NT2/D1 (cell line): ENCODE results near the gene CIAO2A.
"Not testable (repeated sequence)": the region's sequence is repeated elsewhere in the genome, so short reads cannot be mapped to it uniquely, and the experiment has no call there.

Experiments used
- DNase-seq: peaks from one replicate; pipeline ENCODE4 v3.0.0-alpha.2; 2011; ENCODE audit warnings: low read depth, low spot score
- H3K27me3 ChIP-seq: 2 replicates; pipeline ENCODE4 v1.6.0; 2011; ENCODE audit warnings: mild to moderate bottlenecking; ENCODE audit not compliant: insufficient read length, insufficient read depth
- H3K36me3 ChIP-seq: 2 replicates; pipeline ENCODE4 v1.6.1; 2011; ENCODE audit warnings: mild to moderate bottlenecking, low read length, mixed read lengths; ENCODE audit not compliant: insufficient read depth, insufficient read length
- H3K4me1 ChIP-seq: 2 replicates; pipeline ENCODE4 v1.5.1; 2011; ENCODE audit not compliant: insufficient read depth, insufficient read length
- H3K4me3 ChIP-seq: 2 replicates; pipeline ENCODE4 v1.5.1; 2011; ENCODE audit warnings: low read depth; ENCODE audit not compliant: insufficient read length
- H3K9ac ChIP-seq: 2 replicates; pipeline ENCODE4 v1.6.0; 2011; ENCODE audit warnings: low read depth; ENCODE audit not compliant: insufficient read length
- H3K9me3 ChIP-seq: 2 replicates; pipeline ENCODE4 v1.5.1; 2011; ENCODE audit warnings: mild to moderate bottlenecking, low read length; ENCODE audit not compliant: insufficient read depth
- SUZ12 ChIP-seq: IDR thresholded peaks from 2 replicates; pipeline ENCODE4 v1.6.1; 2011; ENCODE audit not compliant: insufficient read length, insufficient read depth; ENCODE audit errors: extremely low read depth
- YY1 ChIP-seq: IDR thresholded peaks from 2 replicates; pipeline ENCODE4 v1.6.1; 2011; ENCODE audit not compliant: insufficient read length, insufficient read depth
- ZNF274 ChIP-seq: IDR thresholded peaks from 2 replicates; pipeline ENCODE4 v1.6.1; 2011; ENCODE audit warnings: mild to moderate bottlenecking, low read depth, low read length

Gene CIAO2A

GRCh38 chr15:64122936-64123351 lies 29.3 kb upstream of the CIAO2A start:
- peaks cover 77% of the 10 kb centered on the region for H3K36me3 ChIP-seq
- no peaks in the 10 kb centered on the region for H3K9me3 ChIP-seq
- H3K4me1 ChIP-seq: no peaks in the 10 kb centered on the region
- TF ChIP-seq ZNF274 (no peak), SUZ12 (no peak), YY1 (no peak)
- H3K9ac ChIP-seq: no peak overlapping the region
- H3K4me3 ChIP-seq: no peak overlapping the region
- DNase-seq: no peak
- no peaks in the 10 kb centered on the region for H3K27me3 ChIP-seq

DNA sequence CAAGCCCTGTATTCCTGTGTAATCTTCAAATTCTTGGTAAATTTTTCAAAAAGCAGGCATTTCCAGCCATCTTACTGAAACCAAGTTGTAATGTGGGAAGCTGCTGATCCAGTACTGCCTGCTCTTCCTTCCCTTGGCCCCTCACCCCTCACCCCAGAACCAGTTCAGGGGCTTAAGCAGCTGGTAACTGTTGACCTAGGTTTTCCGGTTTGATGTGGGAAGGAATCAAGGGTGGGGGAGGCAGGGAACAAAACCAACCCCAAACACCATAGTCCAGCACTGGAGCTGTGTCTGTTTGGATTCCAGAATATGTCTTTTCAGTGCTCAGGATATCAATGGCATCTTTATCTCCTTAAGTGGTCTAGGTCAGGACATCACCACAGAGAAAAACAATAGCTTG lies 28.8 kb upstream of the CIAO2A start:
- TF ChIP-seq ZNF274: no peak
- TF ChIP-seq YY1: no peak
- no peak for TF ChIP-seq SUZ12
- Histone ChIP-seq H3K27me3 (no peaks in the 10 kb centered on the region), H3K4me3 (no peak overlapping the region), H3K9ac (no peak overlapping the region), H3K36me3 (peaks cover 74% of the 10 kb centered on the region), H3K9me3 (no peaks in the 10 kb centered on the region), H3K4me1 (no peaks in the 10 kb centered on the region)
- no peak for DNase-seq

- H3K4me3 ChIP-seq: no peak overlapping the region
- no peak overlapping the region for H3K9ac ChIP-seq
- H3K4me1 ChIP-seq: no peaks in the 10 kb centered on the region
- no peaks in the 10 kb centered on the region for H3K27me3 ChIP-seq
- no peak for DNase-seq
- no peaks in the 10 kb centered on the region for H3K9me3 ChIP-seq
- TF ChIP-seq YY1: no peak
- TF ChIP-seq SUZ12: no peak
- no peak for TF ChIP-seq ZNF274
- peaks cover 66% of the 10 kb centered on the region for H3K36me3 ChIP-seq
These were observed 28.0 kb upstream of the CIAO2A start for GRCh38 chr15:64121614-64122013.

- H3K4me3 ChIP-seq, H3K9me3 ChIP-seq, DNase-seq, H3K4me1 ChIP-seq, H3K9ac ChIP-seq, H3K27me3 ChIP-seq: not testable (repeated sequence)
- peaks cover 68% of the 10 kb centered on the region for H3K36me3 ChIP-seq
These were observed 26.7 kb upstream of the CIAO2A start for GRCh38 chr15:64120322-64120721.

DNA sequence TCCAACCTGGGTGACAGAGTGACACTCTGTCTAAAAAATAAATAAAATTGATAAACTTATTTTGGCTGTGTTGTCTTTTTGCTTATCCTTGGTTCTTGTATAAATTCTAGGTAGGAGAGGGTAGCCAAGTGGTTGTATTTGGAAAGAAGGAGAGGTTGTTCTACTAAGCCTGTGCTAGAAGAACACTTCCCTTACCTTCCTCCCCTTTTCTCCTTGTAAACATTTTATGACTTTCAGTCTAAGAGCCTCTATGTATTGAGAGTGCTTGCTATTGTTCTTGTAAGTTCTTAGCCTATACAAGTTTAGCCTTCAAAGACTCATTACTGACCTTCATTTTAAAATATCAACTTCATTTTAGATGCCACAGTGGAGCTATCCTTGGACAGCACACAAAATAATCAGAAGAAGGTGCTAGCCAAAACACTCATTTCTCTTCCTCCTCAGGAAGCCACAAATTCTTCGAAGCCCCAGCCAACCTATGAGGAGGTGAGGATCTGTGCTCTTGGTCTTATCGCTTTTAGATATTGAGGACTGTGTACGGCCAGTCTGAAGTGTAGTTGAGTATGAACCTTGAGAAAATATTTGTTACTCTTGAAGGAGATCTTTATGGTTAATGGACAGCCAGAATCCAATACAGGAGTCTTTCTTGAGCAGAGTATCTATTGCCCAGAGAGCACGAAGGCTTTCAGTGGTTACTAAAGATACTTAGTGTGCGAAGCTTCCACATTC lies 24.3 kb upstream of the CIAO2A start:
- H3K36me3 ChIP-seq: peaks cover 69% of the 10 kb centered on the region
- no peaks in the 10 kb centered on the region for H3K27me3 ChIP-seq
- H3K4me1 ChIP-seq: no peaks in the 10 kb centered on the region
- no peak for DNase-seq
- no peak overlapping the region for H3K4me3 ChIP-seq
- TF ChIP-seq ZNF274 (no peak), SUZ12 (no peak), YY1 (no peak)
- H3K9ac ChIP-seq: no peak overlapping the region
- H3K9me3 ChIP-seq: no peaks in the 10 kb centered on the region

DNA sequence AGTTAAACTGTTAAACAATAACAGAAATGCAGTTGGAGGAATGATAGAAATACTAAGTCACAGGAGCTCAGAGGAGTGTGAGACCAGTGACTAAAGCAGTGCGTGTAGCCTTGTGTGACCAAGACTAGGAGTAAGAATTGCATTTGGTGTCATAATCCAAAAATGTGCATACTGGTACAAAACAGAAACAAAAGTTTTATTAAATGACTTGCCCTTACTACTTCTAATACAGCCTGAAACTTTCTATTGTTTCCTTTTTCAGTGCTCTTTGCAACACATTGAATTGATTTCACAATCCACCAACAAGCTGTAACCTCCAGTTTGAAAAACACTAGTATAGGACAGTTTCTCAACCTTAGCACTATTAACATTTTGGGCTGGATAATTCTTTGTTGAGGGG lies 19.3 kb upstream of the CIAO2A start:
- peaks cover 36% of the 10 kb centered on the region for H3K36me3 ChIP-seq
- no peak for DNase-seq

GRCh38 chr15:64112073-64112772 lies 18.6 kb upstream of the CIAO2A start:
- H3K4me1 ChIP-seq: peaks cover 2% of the 10 kb centered on the region
- no peaks in the 10 kb centered on the region for H3K9me3 ChIP-seq

More for the DNA sequence above, 19.3 kb upstream of the CIAO2A start:
- TF ChIP-seq SUZ12 (no peak), ZNF274 (no peak), YY1 (no peak)
- Histone ChIP-seq H3K4me3 (no peak overlapping the region), H3K9ac (no peak overlapping the region), H3K9me3 (no peaks in the 10 kb centered on the region), H3K27me3 (no peaks in the 10 kb centered on the region), H3K4me1 (peaks cover 2% of the 10 kb centered on the region)

More at GRCh38 chr15:64112073-64112772, 18.6 kb upstream of the CIAO2A start:
- Histone ChIP-seq H3K36me3 (peaks cover 34% of the 10 kb centered on the region), H3K4me3 (no peak overlapping the region), H3K27me3 (no peaks in the 10 kb centered on the region), H3K9ac (no peak overlapping the region)
- TF ChIP-seq SUZ12 (no peak), YY1 (no peak), ZNF274 (no peak)
- DNase-seq: no peak
